Choroid plexus epithelial cell (primary cell): ENCODE results near the gene WWOX.
"Not testable (repeated sequence)": the region's sequence is repeated elsewhere in the genome, so short reads cannot be mapped to it uniquely, and the experiment has no call there.

Source experiments
- DNase-seq: peaks from one replicate; pipeline ENCODE4 v3.0.0-alpha.2; 2010; ENCODE audit warnings: low read depth
- H3K4me3 ChIP-seq: 2 replicates; pipeline ENCODE4 v1.5.1; 2011; ENCODE audit warnings: low read depth, mild to moderate bottlenecking, control low read depth, low read length, moderate library complexity
- CTCF ChIP-seq: conservative IDR thresholded peaks from 2 replicates; pipeline ENCODE4 v1.5.1; 2011; ENCODE audit warnings: low read depth, mild to moderate bottlenecking, control low read depth, inconsistent platforms, low read length, moderate library complexity

Gene WWOX

DNA sequence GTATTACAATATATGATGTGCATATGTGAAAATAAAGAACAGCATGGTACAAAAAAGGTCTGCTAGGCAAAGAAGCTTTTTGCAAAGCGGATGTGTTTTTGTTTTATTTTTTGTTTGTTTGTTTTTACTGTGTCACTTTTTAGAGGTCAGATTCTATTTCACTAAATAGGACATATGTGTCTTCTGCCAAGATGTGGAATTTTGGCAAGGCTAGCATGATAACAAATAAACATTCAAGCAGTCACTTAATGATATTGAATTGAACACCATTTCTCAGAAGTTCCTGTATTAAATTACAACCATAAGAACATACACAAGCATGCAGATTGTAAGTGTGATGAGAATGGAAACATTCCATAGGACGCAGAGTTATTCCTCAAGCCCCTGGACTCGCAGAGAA, 492.7 kb downstream of the WWOX start:
- no peak for TF ChIP-seq CTCF
- no peak for DNase-seq
- H3K4me3 ChIP-seq, result no peak overlapping the region

DNA sequence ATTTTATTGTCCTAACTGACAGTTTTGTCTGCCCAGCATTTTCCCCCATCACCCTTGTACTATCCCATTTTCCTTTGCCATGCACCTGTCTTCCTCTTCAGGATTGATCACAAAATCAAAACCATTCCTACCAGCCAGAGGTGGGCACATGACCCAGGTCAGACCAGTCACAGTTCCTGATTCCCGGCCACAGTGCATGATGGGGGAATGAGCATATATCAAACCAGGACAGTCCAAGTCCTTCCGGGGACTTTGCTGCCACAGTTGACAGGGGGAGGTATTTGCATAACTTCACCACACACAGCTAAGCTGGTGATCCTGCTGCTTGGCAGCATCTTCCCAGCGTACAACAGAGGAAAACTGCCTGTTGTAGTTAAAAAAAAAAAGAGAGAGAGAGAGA, 493.9 kb downstream of the WWOX start:
- no peak for DNase-seq
- TF ChIP-seq CTCF, result no peak
- no peak overlapping the region for H3K4me3 ChIP-seq

DNA sequence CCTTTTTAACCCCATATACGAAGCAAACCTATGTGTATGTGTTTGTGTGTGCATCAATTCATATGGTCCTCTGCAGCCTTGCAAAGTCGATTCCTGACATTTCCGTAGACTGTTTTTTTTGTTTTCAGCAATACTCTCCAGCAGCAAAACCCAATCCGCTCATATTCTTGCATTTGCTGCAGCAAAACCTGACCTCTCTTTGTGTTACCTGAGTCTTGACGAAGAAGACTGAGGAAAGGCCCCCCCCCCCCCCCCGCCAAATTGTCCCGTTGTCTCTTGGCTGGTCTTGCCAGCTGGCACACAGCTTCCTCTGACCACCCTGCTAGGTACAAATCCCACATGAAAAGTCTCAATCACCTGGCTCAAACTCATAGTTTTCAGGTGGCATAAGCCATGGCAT, 494.7 kb downstream of the WWOX start:
- no peak for TF ChIP-seq CTCF
- no peak overlapping the region for H3K4me3 ChIP-seq
- no peak for DNase-seq

GRCh38 chr16:78596348-78596995, 497.0 kb downstream of the WWOX start:
- H3K4me3 ChIP-seq, result no peak overlapping the region
- DNase-seq, result no peak
- no peak for TF ChIP-seq CTCF

DNA sequence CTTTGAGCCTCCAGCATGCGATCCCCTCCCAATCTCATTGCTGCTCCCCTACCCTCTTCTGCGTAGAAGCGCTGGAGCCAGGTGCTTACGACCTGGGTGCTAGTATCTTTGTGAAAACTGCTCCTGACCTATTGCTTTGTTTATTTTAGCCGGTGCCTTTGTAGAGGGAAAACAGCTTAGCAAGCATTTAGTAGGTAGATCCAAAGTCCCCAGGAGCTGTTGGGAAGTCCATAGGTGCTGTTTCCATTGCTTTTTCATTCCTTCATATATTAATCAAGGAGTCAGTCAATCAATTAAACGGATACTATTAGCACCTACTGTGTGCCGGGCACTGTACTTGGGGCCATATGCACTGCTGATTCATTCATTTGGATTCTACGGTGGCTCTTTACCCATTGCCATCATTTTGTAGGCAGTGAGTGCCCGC, 497.6 kb downstream of the WWOX start:
- no peak overlapping the region for H3K4me3 ChIP-seq
- no peak for TF ChIP-seq CTCF
- no peak for DNase-seq

DNA sequence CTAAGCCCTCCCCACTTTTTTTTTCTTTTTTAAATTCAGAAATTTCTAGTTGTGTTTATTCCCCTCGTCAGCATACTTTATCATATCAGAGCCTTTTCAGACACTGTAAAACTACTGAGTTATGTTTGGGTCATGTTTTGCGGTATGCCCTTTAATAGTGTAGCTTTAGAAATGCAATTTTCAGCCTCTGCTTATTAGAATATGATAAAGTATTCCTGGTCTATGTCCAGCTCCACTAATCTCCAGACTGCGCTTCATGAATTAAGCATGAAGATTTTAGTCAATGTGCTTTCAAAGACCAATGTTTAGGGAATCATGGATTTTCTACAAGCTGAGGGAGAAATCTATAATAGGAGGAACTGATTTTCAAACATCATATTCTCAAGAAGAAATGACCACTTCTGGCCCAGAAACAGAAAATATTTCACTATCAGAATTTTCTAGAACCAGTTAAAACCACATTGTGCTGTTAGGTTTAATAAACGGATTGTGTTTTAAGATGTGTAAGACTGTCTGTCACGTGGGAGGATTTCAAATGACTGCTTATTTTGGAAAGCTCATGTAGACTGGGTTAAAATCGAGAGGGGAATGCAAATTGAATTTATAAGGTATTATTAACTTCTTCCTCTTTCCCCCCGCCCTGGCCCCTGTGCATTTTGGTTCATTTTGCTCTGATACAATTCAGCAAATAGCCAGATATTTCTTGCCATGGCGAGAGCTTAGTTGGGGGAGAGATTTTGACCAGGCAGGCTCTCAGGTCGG, 498.5 kb downstream of the WWOX start:
- no peak overlapping the region for H3K4me3 ChIP-seq
- no peak for TF ChIP-seq CTCF
- DNase-seq, result no peak

DNA sequence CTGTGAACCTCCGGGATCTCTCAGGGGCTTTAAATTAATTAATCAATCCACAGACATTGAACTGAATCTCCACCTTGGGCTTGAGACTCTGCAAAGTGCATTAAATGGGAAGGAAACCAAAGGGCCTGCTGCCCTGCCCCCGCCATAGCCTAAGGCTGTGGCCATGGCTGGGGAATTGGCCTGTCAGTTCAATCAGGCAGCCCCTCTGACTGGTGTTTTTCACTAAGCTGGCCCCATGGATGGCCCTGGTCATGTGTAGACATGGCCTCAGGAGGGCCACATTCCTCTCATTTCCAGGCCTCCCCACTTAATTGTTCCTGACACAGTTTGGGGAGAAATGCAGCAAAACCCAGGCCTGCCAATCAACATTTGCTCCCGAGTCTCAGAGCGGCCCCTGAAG, 499.8 kb downstream of the WWOX start:
- no peak for TF ChIP-seq CTCF
- no peak for DNase-seq
- no peak overlapping the region for H3K4me3 ChIP-seq

DNA sequence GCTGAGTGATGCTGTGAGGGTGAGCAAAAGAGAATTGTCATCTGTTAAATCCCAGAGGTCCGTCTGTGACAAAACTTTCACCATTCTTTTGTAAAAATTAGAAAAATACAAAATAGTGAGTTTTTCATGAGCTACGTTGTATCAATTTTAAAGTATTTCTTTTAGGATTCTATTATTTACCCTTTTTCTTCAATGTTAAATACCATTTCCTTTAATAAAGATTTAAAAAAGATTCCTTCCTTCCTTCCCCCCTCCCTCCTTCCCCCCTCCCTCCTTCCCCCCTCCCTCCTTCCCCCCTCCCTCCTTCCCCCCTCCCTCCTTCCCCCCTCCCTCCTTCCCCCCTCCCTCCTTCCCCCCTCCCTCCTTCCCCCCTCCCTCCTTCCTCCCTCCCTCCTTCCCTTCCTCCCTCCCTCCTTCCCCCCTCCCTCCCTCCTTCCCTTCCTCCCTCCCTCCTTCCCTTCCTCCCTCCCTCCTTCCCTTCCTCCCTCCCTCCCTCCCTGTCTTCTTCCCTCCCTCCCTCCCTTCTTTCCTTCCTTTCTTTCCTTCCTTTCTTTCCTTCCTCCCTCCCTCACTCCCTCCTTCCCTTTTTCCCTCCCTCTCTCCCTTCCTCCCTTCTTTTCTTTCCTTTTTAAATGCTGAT, 505.1 kb downstream of the WWOX start:
- not testable (repeated sequence) for H3K4me3 ChIP-seq, DNase-seq
